Mesendoderm (in vitro differentiated cells): ENCODE measurements around the gene KYAT1.

Experiments used
- DNase-seq: peaks from one replicate; pipeline ENCODE4 v3.0.0; 2013
- H2AK5ac ChIP-seq: 2 replicates; pipeline ENCODE4 v1.6.1; 2013; ENCODE audit warnings: low read length, inconsistent platforms
- H2BK120ac ChIP-seq: 2 replicates; pipeline ENCODE4 v1.6.1; 2013; ENCODE audit warnings: low read depth, mild to moderate bottlenecking, low read length, moderate library complexity, mixed read lengths
- H2BK15ac ChIP-seq: replicated peaks from 2 replicates; pipeline ENCODE4 v1.6.1; 2013; ENCODE audit warnings: low read depth, mild to moderate bottlenecking, moderate library complexity
- H2BK5ac ChIP-seq: 2 replicates; pipeline ENCODE4 v1.6.1; 2013; ENCODE audit warnings: low read length, inconsistent platforms
- H3K18ac ChIP-seq: 2 replicates; pipeline ENCODE4 v1.6.1; 2013; ENCODE audit warnings: mild to moderate bottlenecking, low read length, mixed read lengths
- H3K23ac ChIP-seq: one replicate; pipeline ENCODE4 v1.6.1; 2013; ENCODE audit warnings: low read length
- H3K27ac ChIP-seq: 2 replicates; pipeline ENCODE4 v1.5.1; 2013; ENCODE audit warnings: low read depth, mild to moderate bottlenecking, inconsistent platforms, low read length, moderate library complexity
- H3K27me3 ChIP-seq: 2 replicates; pipeline ENCODE4 v1.6.1; 2013; ENCODE audit warnings: low read length, control low read depth, mild to moderate bottlenecking, inconsistent platforms; ENCODE audit not compliant: insufficient read depth, poor library complexity
- H3K36me3 ChIP-seq: 2 replicates; pipeline ENCODE4 v1.6.1; 2013; ENCODE audit warnings: low read length, inconsistent platforms; ENCODE audit not compliant: control insufficient read depth, insufficient read depth
- H3K4ac ChIP-seq: one replicate; pipeline ENCODE4 v1.6.1; 2013; ENCODE audit warnings: low read depth, mild to moderate bottlenecking, low read length, moderate library complexity
- H3K4me1 ChIP-seq: 2 replicates; pipeline ENCODE4 v1.6.1; 2013; ENCODE audit warnings: low read depth, low read length, inconsistent platforms; ENCODE audit not compliant: control insufficient read depth
- H3K4me2 ChIP-seq: 2 replicates; pipeline ENCODE4 v1.6.1; 2013; ENCODE audit warnings: low read length
- H3K4me3 ChIP-seq: 2 replicates; pipeline ENCODE4 v1.5.1; 2013; ENCODE audit warnings: mild to moderate bottlenecking, low read length
- H3K56ac ChIP-seq: one replicate; pipeline ENCODE4 v1.6.1; 2013; ENCODE audit warnings: low read length
- H3K79me1 ChIP-seq: 2 replicates; pipeline ENCODE4 v1.6.1; 2013; ENCODE audit warnings: low read length, inconsistent platforms
- H3K79me2 ChIP-seq: 2 replicates; pipeline ENCODE4 v1.6.1; 2013; ENCODE audit warnings: mild to moderate bottlenecking, low read length; ENCODE audit not compliant: control insufficient read depth, insufficient read depth
- H3K9ac ChIP-seq: 2 replicates; pipeline ENCODE4 v1.6.1; 2013; ENCODE audit warnings: low read length, inconsistent platforms
- H4K5ac ChIP-seq: one replicate; pipeline ENCODE4 v1.6.1; 2013; ENCODE audit warnings: low read length
- H4K8ac ChIP-seq: one replicate; pipeline ENCODE4 v1.6.1; 2013; ENCODE audit warnings: low read depth, mild to moderate bottlenecking, control low read depth, low read length, moderate library complexity
- WGBS: extraction: QIAGEN DNeasy Blood & Tissue Kit; methylation state at CpG from one replicate; pipeline ENCODE4 v1.1.7; 2013; ENCODE audit warnings: low lambda C conversion rate, missing lambda C conversion rate; ENCODE audit not compliant: insufficient coverage; ENCODE audit errors: extremely low coverage; 5-methylcytosine and 5-hydroxymethylcytosine counted together

Gene KYAT1

GRCh38 chr9:128787659-128788058 lies 94.1 kb downstream of the KYAT1 start:
- Histone ChIP-seq H4K5ac (no peak overlapping the region), H3K23ac (no peak overlapping the region), H3K4me1 (peaks cover 2% of the 10 kb centered on the region), H3K4ac (peak overlapping the region; percentile 56), H3K79me2 (peaks cover 3% of the 10 kb centered on the region), H3K4me3 (peak overlapping the region; percentile 93), H4K8ac (no peak overlapping the region), H2BK120ac (no peak overlapping the region), H3K27ac (no peak overlapping the region), H3K79me1 (peaks cover 5% of the 10 kb centered on the region), H3K18ac (peak overlapping the region; percentile 45), H2AK5ac (no peak overlapping the region), H3K56ac (peak overlapping the region; percentile 98), H3K36me3 (peaks cover 7% of the 10 kb centered on the region), H3K27me3 (no peaks in the 10 kb centered on the region), H3K9ac (peak overlapping the region; percentile 95), H2BK5ac (no peak overlapping the region), H2BK15ac (no peak overlapping the region), H3K4me2 (peak overlapping the region; percentile 51)
- DNase-seq = peak; percentile 41
- no CpG with 5 or more reads among the region's 7 CpGs for WGBS

- peak within 1 kb of the TSS; percentile 68 for H3K27ac ChIP-seq
- peak; percentile 90 for DNase-seq
- peak within 1 kb of the TSS; percentile 98 for H3K56ac ChIP-seq
- H4K8ac ChIP-seq = peak within 1 kb of the TSS; percentile 79
- H2BK5ac ChIP-seq = peak within 1 kb of the TSS; percentile 45
- peaks cover 5% of the 10 kb centered on the region for H3K79me1 ChIP-seq
- H4K5ac ChIP-seq = no peak within 1 kb of the TSS
- peak within 1 kb of the TSS; percentile 45 for H3K18ac ChIP-seq
- H3K79me2 ChIP-seq = peaks cover 3% of the 10 kb centered on the region
- H3K27me3 ChIP-seq = no peaks in the 10 kb centered on the region
- peaks cover 2% of the 10 kb centered on the region for H3K36me3 ChIP-seq
- no peak within 1 kb of the TSS for H2BK120ac ChIP-seq
- WGBS = no CpG with 5 or more reads among the region's 64 CpGs
- peak within 1 kb of the TSS; percentile 60 for H3K4me2 ChIP-seq
- peak within 1 kb of the TSS; percentile 56 for H3K4ac ChIP-seq
- peaks cover 2% of the 10 kb centered on the region for H3K4me1 ChIP-seq
- H2AK5ac ChIP-seq = no peak within 1 kb of the TSS
- H3K23ac ChIP-seq = no peak within 1 kb of the TSS
- H2BK15ac ChIP-seq = no peak within 1 kb of the TSS
- H3K4me3 ChIP-seq = peak within 1 kb of the TSS; percentile 93
- peak within 1 kb of the TSS; percentile 95 for H3K9ac ChIP-seq
These were observed 94.8 kb downstream of the KYAT1 start, which contains the start of gene TBC1D13 for GRCh38 chr9:128786681-128787601. TSS of gene TBC1D13 (plus strand) at chr9:128787253. CDS start at chr9:128787354, 101 bp downstream.

- Histone ChIP-seq H3K27me3 (no peaks in the 10 kb centered on the region), H3K27ac (no peak overlapping the region), H3K56ac (no peak overlapping the region), H2BK5ac (no peak overlapping the region), H4K5ac (no peak overlapping the region), H3K79me2 (peaks cover 3% of the 10 kb centered on the region), H3K9ac (no peak overlapping the region), H3K4me1 (peaks cover 2% of the 10 kb centered on the region), H4K8ac (no peak overlapping the region), H3K18ac (no peak overlapping the region), H3K4me2 (no peak overlapping the region), H3K4me3 (no peak overlapping the region), H3K4ac (no peak overlapping the region), H3K36me3 (no peaks in the 10 kb centered on the region), H2BK15ac (no peak overlapping the region), H3K79me1 (peaks cover 5% of the 10 kb centered on the region), H2AK5ac (no peak overlapping the region), H3K23ac (no peak overlapping the region), H2BK120ac (no peak overlapping the region)
- no peak for DNase-seq
- no CpG with 5 or more reads among the region's 6 CpGs for WGBS
These were observed 96.3 kb downstream of the KYAT1 start for GRCh38 chr9:128785427-128785826.
